Mononuclear cell (primary cell): ENCODE data around the gene SDCCAG8. TPM values are rescaled to one million over a fixed set of nuclear protein-coding genes. Genes with fewer than 3 reads are reported as not detected.
A peak's percentile ranks its signal among the peaks of the same experiment; 100 is the strongest.

Experiments
- H3K27me3 ChIP-seq: 2 replicates; pipeline ENCODE4 v1.6.0; 2011; ENCODE audit warnings: low read length, control low read depth; ENCODE audit not compliant: insufficient read depth
- H3K4me1 ChIP-seq: 2 replicates; pipeline ENCODE4 v1.5.1; 2011; ENCODE audit warnings: mild to moderate bottlenecking, low read length, control low read depth; ENCODE audit not compliant: insufficient read depth
- H3K4me3 ChIP-seq: 2 replicates; pipeline ENCODE4 v1.5.1; 2011; ENCODE audit warnings: mild to moderate bottlenecking, low read length, moderate library complexity
- H3K9me3 ChIP-seq: 2 replicates; pipeline ENCODE4 v1.5.1; 2011; ENCODE audit warnings: low read depth, mild to moderate bottlenecking, control low read depth, low read length
- total RNA-seq: library from RNA; depleted of rRNA; stranded (reverse); fragments of >200 nt; gene quantifications from one replicate; pipeline ENCODE4 v1.2.3, GENCODE V29; 2012

Gene SDCCAG8
- total RNA-seq, 1 donor, result 29.3 TPM

DNA sequence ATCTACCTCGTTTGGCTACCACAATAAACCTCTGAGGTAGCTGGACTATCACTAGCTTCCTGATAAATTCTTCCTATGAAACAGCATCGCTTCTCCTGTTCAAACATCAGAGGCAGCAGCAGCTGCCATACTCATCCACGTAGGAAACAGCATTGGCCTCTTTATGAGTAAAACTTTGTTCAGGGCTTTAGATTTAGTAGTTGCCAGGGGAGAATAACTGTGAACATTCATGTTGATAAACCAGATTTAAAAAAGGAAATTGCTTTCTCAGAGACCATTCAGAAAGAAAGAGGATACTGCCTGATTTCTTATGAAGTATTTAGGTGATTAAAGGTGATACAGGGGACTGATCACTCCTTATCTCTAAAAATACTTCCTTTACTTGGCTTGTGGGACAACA lies 7.9 kb upstream of the SDCCAG8 start:
- Histone ChIP-seq H3K9me3 (no peaks in the 10 kb centered on the region), H3K27me3 (no peaks in the 10 kb centered on the region), H3K4me1 (peaks cover 42% of the 10 kb centered on the region), H3K4me3 (no peak overlapping the region)

DNA sequence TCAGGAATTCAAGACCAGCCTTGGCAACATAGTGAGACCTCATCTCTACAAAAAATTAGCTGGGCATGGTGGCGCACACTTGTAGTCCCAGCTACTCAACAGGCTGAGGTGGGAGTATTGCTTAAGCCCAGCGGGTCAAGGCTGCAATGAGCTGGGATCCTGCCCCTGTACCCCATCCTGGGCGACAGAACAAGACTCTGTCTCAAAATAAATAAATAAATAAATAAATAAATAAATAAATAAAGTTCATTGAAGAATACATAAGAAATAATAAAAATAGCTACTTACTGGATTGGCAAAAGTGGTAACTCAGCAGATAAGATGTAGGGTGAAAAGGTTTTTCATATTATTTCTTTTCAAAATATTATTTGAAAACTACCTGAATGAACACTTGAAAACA lies 6.6 kb upstream of the SDCCAG8 start:
- Histone ChIP-seq H3K4me1 (peaks cover 48% of the 10 kb centered on the region), H3K9me3 (no peaks in the 10 kb centered on the region), H3K4me3 (no peak overlapping the region)

DNA sequence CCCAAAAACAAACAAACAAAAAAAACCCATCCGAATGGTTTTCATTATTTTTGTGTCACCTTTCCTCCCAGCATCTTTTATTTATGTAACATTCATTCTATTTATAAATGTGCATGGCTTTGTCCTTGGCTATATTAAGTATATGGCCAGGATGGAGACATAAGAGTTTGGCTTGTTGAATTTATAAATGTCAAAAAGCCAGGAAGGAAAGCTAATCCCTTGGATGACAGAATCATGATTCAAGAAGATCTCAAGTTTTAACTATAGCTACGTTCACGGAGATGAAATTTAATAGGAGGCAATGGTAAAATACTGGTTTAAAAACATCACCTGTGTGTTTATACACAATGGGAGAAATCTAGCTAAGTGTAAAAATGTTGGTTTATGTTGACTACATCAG lies 5.7 kb upstream of the SDCCAG8 start:
- H3K4me1 ChIP-seq, result peaks cover 45% of the 10 kb centered on the region
- no peaks in the 10 kb centered on the region for H3K9me3 ChIP-seq
- H3K4me3 ChIP-seq, result no peak overlapping the region
- no peaks in the 10 kb centered on the region for H3K27me3 ChIP-seq

More for the DNA sequence above, 6.6 kb upstream of the SDCCAG8 start:
- H3K27me3 ChIP-seq, result no peaks in the 10 kb centered on the region

DNA sequence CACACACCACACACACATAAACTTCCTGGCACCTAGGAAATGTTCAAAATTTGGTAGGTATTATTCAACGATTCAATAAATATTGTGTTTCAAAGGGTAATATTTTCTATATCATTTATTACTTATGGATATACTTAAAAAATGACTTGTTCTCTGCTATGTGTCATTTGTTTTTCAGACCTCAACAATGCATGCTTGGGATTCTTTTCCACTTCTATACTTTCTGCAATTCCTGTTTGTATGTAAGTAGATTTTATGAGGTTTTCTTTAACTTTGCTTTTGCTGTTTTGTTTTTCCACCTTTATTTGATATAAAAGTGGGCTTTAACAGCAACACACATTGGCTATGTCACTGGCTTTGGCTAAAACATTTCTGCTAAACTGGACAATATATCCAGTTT lies 4.3 kb upstream of the SDCCAG8 start:
- H3K4me1 ChIP-seq, result peaks cover 38% of the 10 kb centered on the region
- H3K4me3 ChIP-seq, result no peak overlapping the region
- no peaks in the 10 kb centered on the region for H3K27me3 ChIP-seq
- no peaks in the 10 kb centered on the region for H3K9me3 ChIP-seq

DNA sequence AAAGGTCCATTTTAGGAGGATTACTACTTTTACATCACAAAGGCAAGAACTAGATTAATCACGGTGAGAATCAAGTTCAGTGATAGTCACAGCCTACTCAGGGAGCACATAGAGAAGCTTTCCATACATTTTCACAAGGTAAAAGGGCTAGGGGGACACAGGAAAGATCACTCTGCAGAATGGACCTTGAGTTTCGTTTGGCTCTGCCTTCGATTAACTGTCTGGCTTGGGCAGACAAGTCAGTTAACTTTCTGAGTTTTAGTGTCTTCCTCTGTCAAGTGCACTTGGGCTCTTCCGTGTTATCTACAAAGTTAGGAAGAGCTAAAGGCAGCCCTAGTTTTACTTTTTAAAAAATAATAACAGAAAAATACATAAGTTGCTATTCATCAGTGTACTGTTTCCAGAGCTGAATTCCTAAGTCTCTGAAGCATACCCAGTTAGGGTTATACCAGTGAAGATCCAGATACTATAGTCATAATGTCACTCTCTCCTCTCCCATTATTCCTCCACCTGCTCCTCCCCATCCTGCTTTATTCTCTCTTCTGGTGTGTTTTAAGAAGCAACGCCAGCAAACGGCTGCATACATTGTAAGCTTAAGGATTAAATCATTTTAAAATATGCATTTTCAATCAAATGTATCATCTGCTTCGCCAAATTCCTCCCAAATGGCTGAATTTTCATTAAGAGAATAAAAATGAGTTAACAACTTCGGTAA lies 2.5 kb upstream of the SDCCAG8 start:
- no peaks in the 10 kb centered on the region for H3K27me3 ChIP-seq
- no peaks in the 10 kb centered on the region for H3K9me3 ChIP-seq
- H3K4me3 ChIP-seq, result peak overlapping the region; percentile 87
- H3K4me1 ChIP-seq, result peaks cover 25% of the 10 kb centered on the region

DNA sequence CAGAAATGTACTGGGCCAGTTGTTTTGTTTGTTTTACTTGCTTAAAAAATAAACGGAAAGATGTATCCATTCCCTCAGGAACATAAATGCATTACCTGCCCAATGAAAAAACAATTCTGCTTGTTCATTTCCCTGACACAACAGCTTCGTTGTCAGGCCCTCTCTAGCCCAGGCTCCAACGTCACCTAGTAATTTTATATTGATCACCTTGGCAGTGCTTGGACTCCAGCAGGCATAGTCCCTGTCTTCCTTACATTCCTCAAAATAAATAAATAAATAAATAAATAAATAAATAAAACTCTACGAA lies 2.0 kb upstream of the SDCCAG8 start:
- peaks cover 20% of the 10 kb centered on the region for H3K4me1 ChIP-seq
- no peaks in the 10 kb centered on the region for H3K27me3 ChIP-seq
- H3K4me3 ChIP-seq, result peak overlapping the region; percentile 87
- H3K9me3 ChIP-seq, result no peaks in the 10 kb centered on the region

DNA sequence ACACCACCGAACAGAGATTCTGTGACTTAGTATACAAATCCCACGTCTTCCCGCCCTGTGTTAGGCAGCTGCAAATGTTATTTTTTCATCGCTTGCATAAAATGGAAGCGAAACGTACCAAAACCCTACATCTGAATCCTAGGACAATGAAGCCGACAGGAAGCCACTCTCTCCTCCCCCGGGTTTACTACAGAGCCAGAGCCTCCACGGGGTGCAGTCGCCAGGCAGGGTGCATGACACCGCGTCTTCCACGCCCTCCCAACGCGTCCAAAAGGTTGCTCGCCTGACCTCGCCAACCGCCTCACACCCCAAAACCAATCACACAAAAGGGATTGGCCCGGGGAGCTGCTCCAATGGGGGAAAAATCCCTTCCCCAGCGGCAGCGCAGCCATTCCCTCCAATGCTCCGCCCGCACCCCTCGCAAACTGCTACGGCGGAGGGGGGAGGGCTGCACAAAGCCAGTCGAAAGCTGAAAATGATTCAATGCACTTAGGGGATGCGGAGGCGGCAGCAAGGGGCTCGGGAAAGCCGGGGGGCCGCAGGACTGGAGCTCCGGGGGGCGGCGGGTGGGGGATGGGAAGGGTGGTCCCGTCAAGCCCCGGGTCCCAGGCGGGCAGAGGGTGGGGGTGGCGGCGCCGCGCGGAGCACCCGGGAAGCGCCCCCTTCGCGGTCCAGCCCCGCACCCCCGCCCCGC lies 1.5 kb upstream of the SDCCAG8 start:
- Histone ChIP-seq H3K9me3 (no peaks in the 10 kb centered on the region), H3K4me3 (peak overlapping the region; percentile 87), H3K27me3 (no peaks in the 10 kb centered on the region), H3K4me1 (peaks cover 20% of the 10 kb centered on the region)

DNA sequence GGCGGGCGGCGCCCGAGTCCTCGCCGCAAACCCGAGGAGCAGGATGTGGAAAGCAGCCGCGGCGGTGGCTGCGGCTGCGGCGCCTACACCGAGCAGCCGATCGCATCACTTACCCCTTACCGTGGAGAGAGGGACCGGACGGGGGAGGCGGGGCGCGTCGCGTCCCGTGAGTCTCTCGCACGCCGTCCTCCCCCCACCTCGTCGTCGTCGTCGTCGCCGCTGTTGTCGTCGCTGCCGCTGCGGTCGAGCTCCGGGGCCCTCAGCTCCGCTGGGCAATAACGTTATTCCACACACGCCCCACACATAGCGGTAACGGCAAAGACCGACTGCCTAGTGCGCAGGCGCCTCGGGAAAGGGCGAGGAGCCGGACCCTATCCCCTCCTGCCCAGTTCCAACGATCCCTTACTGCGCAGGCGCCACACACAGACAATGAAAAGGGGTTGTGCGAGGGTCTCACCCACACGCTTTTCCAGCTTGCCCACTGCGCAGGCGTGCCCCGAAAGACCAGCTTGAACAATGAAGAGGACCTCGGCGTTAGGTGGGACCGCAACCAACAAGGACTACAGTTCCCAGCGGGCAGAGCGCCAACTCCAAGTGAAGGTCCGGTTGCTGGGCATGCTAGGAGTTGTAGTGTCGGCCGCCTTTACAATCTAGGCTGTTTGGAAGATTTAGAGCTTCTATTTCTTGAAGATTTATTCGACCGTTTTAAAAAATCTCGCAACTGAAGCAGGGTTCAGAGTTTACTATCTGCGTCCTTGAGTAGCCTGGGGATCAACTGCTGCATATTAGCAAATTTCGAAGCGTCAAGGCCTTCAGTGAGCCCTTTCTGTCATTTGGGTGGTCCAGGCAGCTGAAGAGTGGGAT lies 682 bp upstream of the SDCCAG8 start, which contains the start of gene CEP170:
CEP170 (minus strand) TSS at position 355 of the 864 bp plus-strand sequence. CDS start 30,001 bp downstream, outside the sequence.
- no peaks in the 10 kb centered on the region for H3K9me3 ChIP-seq
- peaks cover 20% of the 10 kb centered on the region for H3K4me1 ChIP-seq
- H3K4me3 ChIP-seq, result peak within 1 kb of the TSS; percentile 87
- no peaks in the 10 kb centered on the region for H3K27me3 ChIP-seq

DNA sequence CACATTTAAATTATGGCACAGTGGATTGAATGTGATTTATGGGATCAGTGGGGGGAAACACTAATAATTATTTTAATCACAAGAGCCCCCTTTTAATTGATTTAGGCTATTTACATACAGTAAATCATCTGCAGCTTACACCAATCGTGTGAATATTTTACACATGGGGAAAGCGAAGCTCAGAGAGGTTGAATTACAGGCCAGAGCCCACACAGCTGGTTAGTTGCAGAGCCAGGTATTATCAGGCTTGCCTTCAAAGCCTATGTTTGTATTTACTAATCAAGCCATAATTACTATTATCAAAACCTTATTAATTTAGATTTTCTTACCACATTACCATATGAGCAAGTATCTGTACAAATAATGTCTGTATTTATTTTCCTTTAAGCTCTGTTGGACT lies 749 bp downstream of the SDCCAG8 start:
- peaks cover 30% of the 10 kb centered on the region for H3K4me1 ChIP-seq
- H3K4me3 ChIP-seq, result peak overlapping the region; percentile 87
- no peaks in the 10 kb centered on the region for H3K9me3 ChIP-seq
- no peaks in the 10 kb centered on the region for H3K27me3 ChIP-seq

DNA sequence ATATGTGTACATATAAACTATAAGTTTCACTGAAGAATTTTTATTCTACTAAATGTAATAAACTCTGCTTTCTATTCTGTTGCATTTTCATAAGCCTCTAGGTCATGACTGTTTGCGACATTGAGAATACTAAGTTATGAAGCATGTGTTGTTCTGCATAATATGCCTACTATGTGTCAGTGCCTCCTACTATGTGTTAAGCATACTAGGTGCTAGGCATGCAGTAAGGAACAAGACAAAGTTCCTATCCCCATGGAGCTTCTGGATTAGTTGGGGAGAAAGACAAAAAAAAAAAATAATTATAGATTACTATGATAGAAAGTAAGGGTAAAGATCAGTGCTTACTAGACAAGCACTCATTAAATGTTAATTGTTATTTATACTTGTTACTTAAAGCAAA lies 1.3 kb downstream of the SDCCAG8 start:
- H3K27me3 ChIP-seq, result no peaks in the 10 kb centered on the region
- H3K9me3 ChIP-seq, result no peaks in the 10 kb centered on the region
- no peak overlapping the region for H3K4me3 ChIP-seq
- H3K4me1 ChIP-seq, result peaks cover 30% of the 10 kb centered on the region

DNA sequence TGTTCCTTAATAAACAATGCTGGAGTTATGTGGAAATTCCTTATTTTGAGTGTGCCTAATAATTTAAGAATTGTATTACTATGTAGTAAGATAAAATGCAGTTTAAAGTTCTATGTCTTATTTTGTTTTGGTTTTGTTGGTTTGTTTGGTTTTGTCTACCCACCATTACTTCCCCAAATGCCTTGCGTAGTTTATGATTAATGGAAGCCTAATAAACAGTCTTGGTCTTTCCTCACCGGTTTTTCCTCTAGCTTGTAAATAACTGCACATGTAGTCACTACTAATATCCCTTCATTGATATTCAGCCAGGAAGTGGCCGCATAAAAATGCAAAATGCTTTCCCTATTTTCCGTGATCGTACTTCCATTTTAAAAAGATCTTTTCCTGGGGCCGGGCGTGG lies 2.9 kb downstream of the SDCCAG8 start:
- Histone ChIP-seq H3K9me3 (no peaks in the 10 kb centered on the region), H3K4me3 (no peak overlapping the region), H3K4me1 (peaks cover 29% of the 10 kb centered on the region), H3K27me3 (no peaks in the 10 kb centered on the region)

DNA sequence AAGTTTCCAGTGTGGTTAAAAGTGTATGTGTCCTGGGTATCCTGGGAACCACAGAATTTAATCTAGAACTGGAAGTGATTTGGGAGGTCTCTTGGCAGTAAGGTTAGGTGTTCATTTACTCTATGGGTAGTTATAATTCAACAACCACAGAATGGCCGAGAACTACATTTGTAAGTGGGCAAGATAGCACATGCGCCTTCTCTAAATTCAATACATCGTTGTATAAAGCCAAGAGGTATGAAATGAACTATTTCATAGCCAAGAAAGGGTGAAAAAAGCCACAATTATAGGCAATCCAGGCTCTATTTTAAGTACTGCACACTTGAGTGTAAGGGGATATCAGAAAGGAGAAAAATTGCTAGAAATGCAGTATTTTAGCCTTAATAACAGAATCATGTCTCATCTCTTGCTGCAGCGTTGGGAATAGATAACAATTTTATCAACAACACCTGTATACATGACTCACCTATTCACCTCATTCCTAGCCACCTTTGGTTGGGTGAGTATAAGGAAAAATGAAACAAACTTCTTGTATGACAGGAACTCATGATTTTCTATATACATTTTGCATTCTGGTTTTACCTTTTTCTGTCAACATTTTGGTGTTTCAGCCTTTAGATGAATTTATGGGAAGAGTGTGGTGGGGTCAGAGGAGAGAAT lies 4.5 kb downstream of the SDCCAG8 start:
- H3K4me3 ChIP-seq, result no peak overlapping the region
- no peaks in the 10 kb centered on the region for H3K9me3 ChIP-seq
- H3K27me3 ChIP-seq, result no peaks in the 10 kb centered on the region
- H3K4me1 ChIP-seq, result peaks cover 42% of the 10 kb centered on the region

DNA sequence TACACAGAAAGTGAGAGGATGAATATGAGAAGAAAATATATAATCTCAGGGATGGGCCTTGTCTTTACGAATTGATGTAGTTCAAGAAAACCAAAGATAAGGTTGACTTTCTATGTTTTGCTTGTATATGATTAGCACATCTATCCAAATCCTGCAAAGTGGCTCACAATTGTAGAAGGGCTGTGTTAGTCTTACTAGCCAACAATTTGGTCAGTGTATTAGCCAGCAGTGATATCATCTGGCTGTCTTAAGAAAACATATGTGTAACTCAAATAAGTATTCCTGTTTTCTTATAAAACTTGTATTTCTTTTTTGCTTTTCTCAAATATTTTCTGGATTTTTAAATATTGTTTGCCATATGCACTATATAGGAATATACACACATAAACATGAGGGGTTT lies 5.5 kb downstream of the SDCCAG8 start:
- no peak overlapping the region for H3K4me3 ChIP-seq
- no peaks in the 10 kb centered on the region for H3K9me3 ChIP-seq
- no peaks in the 10 kb centered on the region for H3K27me3 ChIP-seq
- peaks cover 46% of the 10 kb centered on the region for H3K4me1 ChIP-seq

DNA sequence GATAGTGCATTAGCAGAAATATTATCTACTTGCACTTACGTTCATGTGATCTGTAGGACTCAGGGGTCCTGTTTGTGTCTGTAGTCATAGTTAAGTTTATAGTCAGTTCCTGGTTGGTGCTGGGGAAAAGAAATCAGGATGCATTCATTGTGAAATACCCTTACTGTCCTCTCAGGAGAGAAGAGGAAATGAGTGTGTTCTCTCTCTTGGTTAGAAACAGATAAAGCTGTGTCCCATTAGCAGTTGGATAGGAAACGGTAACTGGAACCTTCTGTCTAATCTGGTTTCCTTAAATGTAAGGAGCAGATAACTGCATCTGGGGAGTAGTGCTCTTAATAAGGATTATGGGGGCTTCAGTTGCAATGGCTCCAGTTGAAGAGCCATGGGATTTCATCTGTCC lies 8.9 kb downstream of the SDCCAG8 start:
- no peaks in the 10 kb centered on the region for H3K27me3 ChIP-seq
- H3K4me3 ChIP-seq, result no peak overlapping the region
- peaks cover 71% of the 10 kb centered on the region for H3K4me1 ChIP-seq
- H3K9me3 ChIP-seq, result no peaks in the 10 kb centered on the region

DNA sequence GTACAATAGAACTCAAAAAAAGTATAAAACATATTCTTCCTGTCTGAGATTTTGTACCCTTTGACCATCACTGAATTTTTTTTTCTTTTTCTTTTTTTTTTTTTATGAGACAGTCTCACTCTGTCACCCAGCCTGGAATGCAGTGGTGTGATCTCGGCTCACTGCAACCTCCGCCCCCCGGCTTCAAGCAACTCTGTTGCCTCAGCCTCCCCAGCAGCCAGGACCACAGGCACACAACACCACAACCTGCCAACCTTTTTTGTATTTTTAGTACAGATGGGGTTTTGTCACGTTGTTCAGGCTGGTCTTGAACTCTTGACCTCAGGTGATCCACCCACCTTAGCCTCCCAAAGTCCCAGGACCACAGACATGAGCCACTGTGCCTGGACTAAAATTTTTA lies 10.4 kb downstream of the SDCCAG8 start:
- Histone ChIP-seq H3K27me3 (no peaks in the 10 kb centered on the region), H3K9me3 (no peaks in the 10 kb centered on the region), H3K4me3 (no peak overlapping the region), H3K4me1 (peaks cover 68% of the 10 kb centered on the region)
